ENCODE measurements around the gene NRXN2.

The NRXN2 gene

GRCh38 chr11:64723117-64723906 is at the start of gene NRXN2:
Gene NRXN2, minus strand, starts transcription at chr11:64723197. Its CDS starts 9,498 bp downstream, at chr11:64713699.
- DNase-seq (ENCODE audit: low read depth) = peak; percentile 85
- TF ChIP-seq MYC (IDR thresholded peaks at IDR 0.05; ENCODE audit: low read depth, low read length) (no peak), CTCF (IDR thresholded peaks at IDR 0.05; ENCODE audit: low read depth, low read length) (peak; percentile 92), MAX (IDR thresholded peaks at IDR 0.05; ENCODE audit: low read depth, low read length) (0 out of 2 replicates have a peak, but pooled peaks have one; percentile 23), POLR2A (IDR thresholded peaks at IDR 0.05; ENCODE audit: extremely low read depth, insufficient read length) (no peak)
- no peak within 1 kb of the TSS for H3K4me3 ChIP-seq (ENCODE audit: low read depth, low read length)

- TF ChIP-seq CTCF (IDR thresholded peaks at IDR 0.05; ENCODE audit: low read depth, low read length) = no peak
- TF ChIP-seq MYC (IDR thresholded peaks at IDR 0.05; ENCODE audit: low read depth, low read length) = no peak
- TF ChIP-seq POLR2A (IDR thresholded peaks at IDR 0.05; ENCODE audit: extremely low read depth, insufficient read length) = no peak
- TF ChIP-seq MAX (IDR thresholded peaks at IDR 0.05; ENCODE audit: low read depth, low read length) = no peak
- H3K4me3 ChIP-seq (ENCODE audit: low read depth, low read length) = no peak overlapping the region
- no peak for DNase-seq (ENCODE audit: low read depth)
These were observed 49.5 kb upstream of the NRXN2 start for GRCh38 chr11:64772303-64773018.

- TF ChIP-seq MYC (IDR thresholded peaks at IDR 0.05; ENCODE audit: low read depth, low read length) (no peak), CTCF (IDR thresholded peaks at IDR 0.05; ENCODE audit: low read depth, low read length) (no peak), MAX (IDR thresholded peaks at IDR 0.05; ENCODE audit: low read depth, low read length) (no peak), POLR2A (IDR thresholded peaks at IDR 0.05; ENCODE audit: extremely low read depth, insufficient read length) (no peak)
- DNase-seq (ENCODE audit: low read depth) = no peak
- no peak overlapping the region for H3K4me3 ChIP-seq (ENCODE audit: low read depth, low read length)
These were observed 48.9 kb upstream of the NRXN2 start for GRCh38 chr11:64771861-64772260.

- no peak overlapping the region for H3K4me3 ChIP-seq (ENCODE audit: low read depth, low read length)
- TF ChIP-seq MAX (IDR thresholded peaks at IDR 0.05; ENCODE audit: low read depth, low read length) (no peak), CTCF (IDR thresholded peaks at IDR 0.05; ENCODE audit: low read depth, low read length) (no peak), MYC (IDR thresholded peaks at IDR 0.05; ENCODE audit: low read depth, low read length) (no peak), POLR2A (IDR thresholded peaks at IDR 0.05; ENCODE audit: extremely low read depth, insufficient read length) (no peak)
These were observed 47.1 kb upstream of the NRXN2 start for GRCh38 chr11:64770120-64770519.

GRCh38 chr11:64769283-64769682 is 46.3 kb upstream of the NRXN2 start:
- no peak for DNase-seq (ENCODE audit: low read depth)
- no peak overlapping the region for H3K4me3 ChIP-seq (ENCODE audit: low read depth, low read length)
- TF ChIP-seq MYC (IDR thresholded peaks at IDR 0.05; ENCODE audit: low read depth, low read length) (no peak), POLR2A (IDR thresholded peaks at IDR 0.05; ENCODE audit: extremely low read depth, insufficient read length) (no peak), CTCF (IDR thresholded peaks at IDR 0.05; ENCODE audit: low read depth, low read length) (no peak), MAX (IDR thresholded peaks at IDR 0.05; ENCODE audit: low read depth, low read length) (no peak)

More at GRCh38 chr11:64770120-64770519, 47.1 kb upstream of the NRXN2 start:
- no peak for DNase-seq (ENCODE audit: low read depth)
